Inflammatory macrophage (primary cell): ENCODE data around the gene NLGN1.

ENCODE experiments used
- DNase-seq, 2 donors: peaks; one replicate each; pipeline ENCODE4 v3.0.0-alpha.2; 2020 to 2022

The NLGN1 gene

DNA sequence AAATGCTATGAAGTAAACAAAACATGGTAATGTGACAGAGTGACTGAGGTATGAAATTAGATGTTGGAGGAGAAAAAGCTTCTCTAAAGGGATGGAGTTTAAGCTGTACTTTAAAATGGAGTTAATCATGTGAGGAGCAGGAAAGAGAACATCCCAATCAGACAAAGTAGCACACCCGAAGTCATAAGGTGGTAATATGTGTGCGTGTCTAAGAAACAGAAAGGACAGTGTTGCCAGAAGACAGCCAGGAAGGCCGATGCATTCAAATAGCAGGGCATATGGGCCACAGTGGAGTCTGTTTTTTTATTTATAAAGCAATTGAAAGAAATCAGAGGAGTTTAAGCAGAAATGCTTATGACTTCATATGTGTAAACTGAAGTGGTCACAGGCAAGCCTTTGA lies 376.3 kb downstream of the NLGN1 start:
- no peak for DNase-seq

DNA sequence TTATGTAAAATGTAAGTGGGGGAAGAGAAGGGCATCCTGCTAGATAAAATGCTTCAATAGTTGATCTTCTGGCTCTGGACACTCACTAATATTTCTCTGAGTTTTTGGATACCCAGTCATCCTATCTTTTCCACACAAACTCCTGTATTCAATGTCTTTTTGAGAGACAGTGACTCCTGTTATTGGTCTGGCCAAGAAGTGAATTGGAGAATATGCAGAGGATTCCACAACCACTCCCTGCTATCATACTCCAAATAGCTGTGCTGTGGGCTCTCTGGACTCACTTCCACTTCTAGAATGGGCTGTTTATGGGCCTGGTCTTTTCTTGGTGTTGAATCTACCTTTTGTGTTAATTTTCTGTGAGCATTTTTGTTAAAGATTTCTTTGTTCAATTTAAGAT lies 376.8 kb downstream of the NLGN1 start:
- no peak for DNase-seq

DNA sequence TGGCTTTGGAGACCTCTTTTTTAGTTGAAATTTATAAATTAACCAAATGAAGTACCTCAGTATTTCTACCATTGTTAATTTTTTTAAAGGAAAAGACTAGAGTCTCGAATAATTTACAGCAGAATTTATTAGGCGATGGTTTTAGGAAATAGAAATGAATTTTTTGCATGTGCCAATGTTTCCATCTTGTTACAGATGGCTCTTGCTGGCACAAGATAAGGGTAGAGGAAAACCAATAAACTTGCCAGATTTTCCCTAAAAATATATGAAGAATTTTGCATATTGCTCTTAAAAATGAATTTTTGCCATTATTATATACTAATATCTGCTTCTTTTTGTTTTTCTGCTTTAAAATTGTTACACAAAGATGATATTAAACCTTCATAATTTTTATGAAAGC lies 380.7 kb downstream of the NLGN1 start:
- DNase-seq = no peak

DNA sequence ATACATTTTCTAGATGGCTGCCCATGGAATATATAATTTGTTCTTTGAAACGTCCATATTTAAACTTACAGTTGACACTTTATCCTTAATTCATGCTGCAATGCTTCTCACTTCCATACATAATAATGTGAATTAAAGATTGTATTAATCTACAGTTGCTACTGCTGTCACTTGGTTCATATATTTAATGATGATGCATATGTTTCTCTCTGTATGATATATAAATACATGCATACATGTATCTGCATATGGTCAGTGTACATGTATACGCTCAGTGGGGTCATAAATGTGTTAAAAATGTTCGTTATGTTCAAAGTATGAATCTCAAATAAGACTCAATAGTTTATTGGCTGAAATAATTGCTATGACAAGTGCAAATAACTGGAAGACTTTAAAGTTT lies 382.5 kb downstream of the NLGN1 start:
- no peak for DNase-seq

DNA sequence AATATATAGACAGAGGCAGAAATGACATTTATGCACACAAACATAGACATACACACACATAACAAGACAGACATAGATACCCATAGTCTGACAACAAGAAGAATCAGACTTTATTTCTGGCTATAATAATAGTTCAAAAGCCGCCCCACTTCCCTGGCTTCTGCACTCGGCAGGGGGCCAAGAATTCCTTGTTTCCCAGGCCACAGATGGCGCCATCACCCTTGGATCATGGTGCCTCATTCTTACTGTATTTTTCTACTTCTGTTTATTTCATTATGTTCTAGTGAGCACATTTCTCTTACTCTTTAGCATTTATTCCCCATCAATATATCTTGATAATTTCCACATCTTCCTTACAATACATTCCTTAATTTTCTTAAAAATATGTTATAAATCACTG lies 387.5 kb downstream of the NLGN1 start:
- no peak for DNase-seq

DNA sequence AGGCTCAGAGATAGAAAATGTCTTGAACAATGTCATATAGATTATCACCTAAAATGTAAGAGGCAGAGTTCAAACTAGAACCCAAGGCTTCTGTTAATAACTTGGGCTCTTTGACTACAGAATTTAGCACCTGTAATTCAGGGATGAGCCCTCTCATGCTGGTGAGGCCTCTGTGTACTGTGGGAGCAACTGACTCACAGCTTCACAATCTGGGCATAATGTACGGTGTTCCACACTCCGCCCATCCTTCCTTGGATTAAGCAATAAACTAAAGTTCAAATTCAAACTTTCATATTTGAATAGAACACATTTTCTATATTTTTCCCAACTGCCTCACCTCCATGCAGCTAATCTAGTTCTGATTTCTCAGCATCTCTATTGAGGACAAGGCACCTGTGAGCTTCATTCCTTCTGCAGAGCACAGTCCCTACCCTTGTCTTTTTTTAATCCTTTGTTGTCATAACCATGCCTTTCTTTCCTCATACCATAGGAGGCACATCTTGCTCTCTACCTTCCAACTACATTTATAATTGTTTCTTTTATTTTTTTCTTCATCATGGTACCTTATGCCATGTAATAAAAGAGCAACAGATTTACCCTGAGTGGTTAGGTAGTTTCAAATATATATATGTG lies 392.1 kb downstream of the NLGN1 start:
- DNase-seq = no peak

DNA sequence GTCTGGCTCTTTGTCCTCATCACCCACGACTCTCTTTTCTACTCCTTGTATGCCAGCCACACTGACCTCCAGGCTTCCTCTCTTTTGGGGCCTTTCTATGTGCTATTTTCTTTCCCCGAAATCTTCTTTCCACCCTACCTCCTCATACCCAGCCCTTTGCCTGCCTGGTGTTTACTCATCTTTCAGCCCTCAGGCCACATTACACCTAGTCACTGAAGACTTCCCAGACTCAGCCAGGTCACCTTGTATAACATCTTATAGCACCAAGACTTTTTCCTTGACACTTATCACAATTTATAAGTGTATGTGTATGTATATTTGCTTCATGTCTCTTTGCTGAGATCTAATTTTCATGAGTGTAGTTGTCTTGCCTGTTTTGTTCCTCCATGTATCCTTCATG lies 396.4 kb downstream of the NLGN1 start:
- DNase-seq = no peak

DNA sequence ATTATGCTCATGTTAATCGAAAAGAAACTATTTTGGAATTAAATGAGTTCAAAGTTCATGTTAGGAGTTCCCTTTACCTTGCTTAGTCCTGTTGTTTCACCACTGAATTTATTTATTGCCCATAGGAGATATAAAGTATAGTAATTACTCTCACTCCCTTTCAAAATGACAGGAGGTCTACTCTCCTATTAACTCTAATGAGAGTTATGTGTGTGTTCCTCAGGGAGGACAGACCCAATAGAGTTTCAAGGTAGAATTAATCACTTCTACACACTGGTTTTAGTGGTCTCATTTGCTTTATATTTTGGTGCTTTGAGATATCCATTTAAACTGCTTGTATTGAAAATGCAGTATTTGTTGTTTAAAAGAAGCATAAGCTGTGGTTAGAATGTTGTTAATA lies 398.9 kb downstream of the NLGN1 start:
- DNase-seq = no peak

DNA sequence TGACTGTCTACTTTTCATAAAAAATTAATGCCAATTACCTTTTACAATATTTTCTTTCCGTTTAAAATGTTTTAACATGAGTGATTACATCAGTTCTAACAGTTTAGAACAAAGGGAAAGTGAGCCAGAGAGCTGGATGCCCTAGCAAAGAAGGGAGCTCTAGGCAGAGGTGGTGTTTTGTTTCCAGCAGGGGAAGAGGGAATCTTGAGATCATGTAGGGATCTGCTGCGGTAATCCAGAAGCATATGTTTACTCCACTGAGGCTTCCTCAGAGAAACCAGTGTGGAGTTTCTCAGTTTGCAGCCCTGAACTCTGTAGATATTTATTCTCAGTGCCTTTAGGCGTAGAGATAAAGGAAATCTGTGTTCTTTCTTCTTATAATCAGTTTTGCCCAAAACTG lies 399.3 kb downstream of the NLGN1 start:
- no peak for DNase-seq

DNA sequence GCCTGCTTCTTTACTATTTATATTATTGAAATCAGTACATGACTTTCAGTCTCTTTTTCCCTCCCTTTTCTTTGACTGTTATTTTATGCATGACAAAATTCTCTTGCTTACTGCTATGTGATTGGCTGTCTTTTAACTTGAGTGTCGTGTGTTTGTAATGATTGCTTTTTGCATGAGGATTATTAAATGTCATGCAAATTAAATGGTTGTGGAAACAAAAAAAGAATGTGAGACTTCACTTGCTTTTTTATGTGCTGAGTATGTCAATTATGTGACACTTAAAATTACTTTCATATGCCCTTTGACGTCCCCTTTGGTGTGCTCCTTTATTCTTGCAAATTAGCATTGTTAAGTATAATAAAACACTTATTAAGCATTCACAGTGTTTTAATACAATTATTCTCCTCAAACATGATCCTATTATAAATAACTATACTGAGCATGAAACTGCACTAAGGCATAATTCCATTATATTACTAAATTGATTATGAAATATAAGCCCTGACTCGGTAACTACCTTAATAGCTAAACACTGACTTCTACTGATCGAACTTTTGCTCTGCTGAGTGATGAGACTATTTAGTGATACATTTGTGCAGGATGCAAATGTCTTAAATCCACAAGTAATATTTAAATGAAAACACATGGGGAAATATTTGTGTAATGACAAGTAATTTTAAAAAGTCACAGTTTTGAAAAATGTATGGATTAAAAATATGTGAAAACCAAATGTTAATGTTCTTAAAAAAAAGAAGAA lies 401.7 kb downstream of the NLGN1 start:
- DNase-seq = no peak

DNA sequence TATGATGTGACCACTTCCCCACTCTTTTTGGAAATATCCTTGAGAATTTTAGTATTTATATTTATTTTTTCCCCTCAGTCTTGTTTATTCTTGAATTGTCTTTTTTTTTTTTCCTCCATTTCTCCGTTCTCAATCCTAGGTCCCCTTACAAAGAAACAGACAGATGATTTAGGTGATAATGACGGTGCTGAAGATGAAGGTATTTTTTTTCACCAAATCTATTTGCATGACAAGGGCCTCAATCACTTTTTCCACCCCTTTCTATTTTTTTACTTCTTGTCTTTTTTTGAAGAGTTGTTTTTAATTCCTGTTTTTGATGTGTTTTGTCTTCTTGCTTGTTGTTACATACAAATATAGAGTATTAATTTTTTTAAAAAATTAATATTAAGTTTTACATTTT lies 402.6 kb downstream of the NLGN1 start:
- DNase-seq = no peak

DNA sequence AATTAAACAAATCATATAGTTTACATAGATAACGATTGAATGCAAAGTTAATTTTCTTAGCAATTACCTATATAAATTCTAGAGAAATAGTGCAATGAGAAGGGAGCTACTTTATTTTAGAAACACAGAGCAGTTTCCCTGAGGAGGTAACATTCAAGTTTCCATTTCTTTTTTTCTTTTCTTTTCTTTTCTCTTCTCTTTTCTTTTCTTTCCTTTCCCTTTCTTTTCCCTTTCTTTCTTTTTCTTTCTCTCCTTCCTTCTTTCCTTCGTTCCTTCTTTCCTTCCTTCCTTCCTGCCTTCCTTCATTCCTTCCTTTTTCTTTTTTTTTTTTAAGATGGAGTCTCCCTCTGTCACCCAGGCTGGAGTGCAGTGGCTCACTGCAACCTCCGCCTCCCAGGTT lies 417.3 kb downstream of the NLGN1 start:
- no peak for DNase-seq

DNA sequence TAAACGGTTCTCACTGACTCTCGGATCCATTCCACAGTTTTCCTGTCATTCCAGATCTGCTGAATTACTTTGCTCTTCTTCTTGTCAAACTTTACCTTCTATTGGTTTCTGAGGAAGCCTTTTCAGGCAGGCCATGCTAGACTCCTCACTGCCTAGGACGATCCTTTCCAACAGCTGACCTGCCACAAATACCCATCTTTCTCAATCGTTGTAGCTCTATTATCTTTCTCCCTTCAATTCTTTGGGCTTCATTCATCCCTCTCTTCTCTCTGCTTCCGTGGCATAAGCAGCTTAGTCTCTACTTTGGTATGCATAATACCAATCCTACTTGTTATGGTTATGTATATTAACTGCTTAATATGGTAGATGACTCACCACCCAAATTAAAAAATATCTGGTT lies 421.8 kb downstream of the NLGN1 start:
- no peak for DNase-seq

DNA sequence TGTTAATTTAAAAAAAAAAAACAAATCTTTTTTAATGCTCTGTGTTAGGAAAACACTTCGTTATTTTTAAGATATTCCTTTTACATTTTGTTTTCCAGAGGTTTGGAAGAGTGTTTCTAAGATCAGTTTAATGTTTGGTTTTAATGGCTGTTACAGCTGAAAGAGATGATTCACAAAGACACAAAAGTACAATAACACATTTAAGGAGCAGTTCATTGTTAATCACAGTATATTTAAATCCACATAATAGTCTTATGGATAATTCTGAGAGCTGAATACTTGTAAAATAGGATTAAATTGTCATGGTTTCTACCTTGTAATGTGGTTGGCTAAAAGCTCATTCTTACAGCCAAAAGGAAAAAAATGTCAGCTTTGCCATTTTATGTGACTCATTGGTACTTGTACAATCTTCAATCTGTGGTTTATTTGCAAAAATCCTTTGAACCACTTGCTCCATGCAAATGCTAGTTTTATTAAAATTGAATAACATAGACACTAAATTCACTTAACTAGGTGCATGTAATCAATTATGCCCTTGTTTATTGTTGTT lies 426.4 kb downstream of the NLGN1 start:
- no peak for DNase-seq

DNA sequence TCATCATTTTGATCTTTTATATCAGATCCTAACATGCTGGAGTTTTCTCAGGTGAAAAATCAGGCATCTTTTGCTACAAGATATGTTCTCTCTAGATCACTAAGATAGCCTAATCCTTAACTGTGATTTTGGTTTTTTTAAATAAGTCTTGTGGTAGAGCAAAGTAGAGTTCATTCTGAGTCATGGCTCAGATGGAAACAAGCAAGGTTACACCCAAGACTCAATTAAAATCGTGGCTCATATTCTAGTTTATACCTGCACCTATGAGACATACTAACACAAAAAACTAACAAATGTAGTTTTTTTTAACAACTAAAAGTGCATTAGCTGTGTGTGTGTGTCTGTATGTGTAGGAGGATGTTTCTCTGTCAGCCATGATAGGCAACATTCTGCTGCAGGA lies 428.2 kb downstream of the NLGN1 start:
- DNase-seq = no peak

DNA sequence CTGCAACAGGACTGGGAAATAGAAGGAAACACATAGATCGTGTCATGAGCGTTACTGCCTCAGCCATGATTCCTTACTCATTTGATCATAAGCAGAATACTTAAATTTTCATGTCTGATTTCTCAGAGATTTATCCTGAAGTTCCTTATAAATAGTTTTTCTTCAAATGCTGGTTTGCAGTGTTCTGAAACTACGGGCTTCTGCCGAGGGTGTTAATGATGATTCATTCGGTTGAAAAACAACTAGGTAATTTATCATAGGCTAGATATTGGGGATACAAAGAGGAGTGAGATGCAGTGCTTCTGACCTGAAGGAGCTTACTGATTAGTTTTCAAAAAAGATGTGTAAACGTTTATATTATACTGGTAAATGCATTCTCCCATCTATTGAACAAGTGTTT lies 428.9 kb downstream of the NLGN1 start:
- DNase-seq = no peak

DNA sequence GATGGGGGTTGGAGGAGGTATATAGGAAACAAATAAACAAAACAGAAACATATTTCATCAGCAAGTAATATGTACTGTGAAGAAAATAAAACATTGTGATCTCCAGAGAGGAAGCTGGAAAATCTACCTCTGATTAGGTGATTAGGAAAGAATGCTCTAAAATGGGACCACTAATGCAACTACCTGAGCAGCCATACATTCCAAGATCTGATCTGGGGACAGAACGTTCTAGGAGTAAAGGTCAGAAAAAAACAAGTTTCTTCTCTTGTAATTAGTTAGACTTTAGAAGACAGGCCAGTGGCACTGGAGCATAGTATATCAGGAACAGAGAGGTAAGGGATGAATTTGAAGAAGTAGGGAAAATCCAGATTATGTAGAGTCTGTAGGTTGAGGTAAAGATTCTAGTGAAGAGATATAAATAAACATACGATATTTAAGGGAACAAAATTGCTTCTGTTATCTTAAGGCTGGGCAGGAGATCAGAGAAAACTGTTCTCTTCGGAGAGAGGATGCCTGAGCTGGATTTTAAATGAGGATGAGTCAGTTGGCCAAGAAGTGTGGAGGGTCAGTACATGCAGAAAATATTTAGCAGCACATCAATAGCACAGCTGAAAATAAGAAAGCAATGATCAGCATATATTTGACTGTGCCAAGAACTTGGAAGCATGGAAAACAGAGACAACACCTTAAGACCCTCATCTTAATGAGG lies 429.5 kb downstream of the NLGN1 start:
- no peak for DNase-seq

DNA sequence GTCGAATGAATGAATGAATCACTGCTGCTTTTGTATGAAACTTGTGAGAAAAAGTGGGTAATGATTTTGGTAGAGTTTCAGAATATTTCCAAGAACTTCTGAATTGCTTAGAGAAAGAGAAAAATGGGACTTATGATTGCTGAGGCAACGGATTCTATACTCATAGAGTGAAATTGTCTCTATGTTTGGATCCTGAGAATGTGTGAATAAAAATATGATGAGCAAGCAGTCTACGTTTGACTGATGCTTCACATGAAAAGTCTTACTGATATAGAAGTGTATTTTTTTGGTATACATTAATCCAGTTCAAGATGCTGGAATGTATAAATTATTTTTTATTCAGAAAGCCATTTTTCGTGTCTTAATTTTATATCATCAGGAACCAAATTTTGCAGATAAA lies 441.1 kb downstream of the NLGN1 start:
- DNase-seq = no peak

DNA sequence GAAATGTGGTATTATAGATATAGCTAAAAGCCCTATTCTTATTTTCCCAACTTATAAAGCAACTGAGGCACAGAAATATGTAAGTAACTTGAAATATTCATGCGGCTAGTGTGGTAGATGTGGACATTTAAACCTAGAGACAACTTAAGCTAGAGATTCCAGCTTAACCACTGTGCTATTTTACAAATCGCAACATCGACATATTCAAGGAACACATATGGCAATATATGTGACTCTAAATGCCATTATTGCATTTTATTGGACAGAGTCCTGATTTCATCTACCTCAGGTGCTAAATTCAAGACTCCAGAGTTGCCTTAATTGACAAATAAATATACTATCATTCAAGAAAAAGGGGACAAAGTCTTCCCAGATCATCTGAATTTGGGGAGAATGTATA lies 442.3 kb downstream of the NLGN1 start:
- DNase-seq = no peak

DNA sequence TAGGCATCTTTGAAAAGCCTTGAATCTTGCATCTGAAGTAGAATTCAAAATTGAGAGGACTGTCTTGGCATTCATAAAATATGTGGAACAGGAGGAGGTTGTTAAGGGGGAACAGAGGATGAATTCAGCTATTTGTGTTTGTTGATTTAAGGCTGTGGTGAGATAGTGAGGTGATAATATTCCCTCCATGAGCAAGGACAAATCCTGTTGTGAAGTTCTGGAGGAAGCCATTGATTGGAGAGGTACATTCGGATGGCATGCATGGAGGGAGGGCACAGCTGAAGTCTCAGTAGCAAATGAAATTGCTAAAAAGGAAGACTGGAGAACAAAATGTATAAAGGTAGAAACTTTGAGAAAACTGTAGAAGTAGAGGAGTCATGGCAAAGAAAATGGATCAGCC lies 443.8 kb downstream of the NLGN1 start:
- DNase-seq = no peak

DNA sequence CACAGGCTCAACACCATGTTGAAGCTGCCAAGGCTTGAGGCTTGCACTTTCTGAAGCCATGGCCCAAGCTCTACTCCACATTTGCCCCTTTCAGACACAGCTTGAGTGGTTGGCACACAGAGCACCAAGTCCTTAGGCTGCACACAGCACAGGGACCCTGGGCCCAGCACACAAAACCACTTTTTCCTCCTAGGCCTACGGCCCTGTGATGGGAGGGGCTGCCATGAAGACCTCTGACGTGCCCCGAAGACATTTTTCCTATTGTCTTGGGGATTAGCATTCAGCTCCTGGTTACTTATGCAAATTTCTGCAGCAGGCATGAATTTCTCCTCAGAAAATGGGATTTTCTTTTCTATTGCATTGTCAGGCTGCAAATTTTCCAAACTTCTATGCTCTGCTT lies 445.5 kb downstream of the NLGN1 start:
- no peak for DNase-seq

DNA sequence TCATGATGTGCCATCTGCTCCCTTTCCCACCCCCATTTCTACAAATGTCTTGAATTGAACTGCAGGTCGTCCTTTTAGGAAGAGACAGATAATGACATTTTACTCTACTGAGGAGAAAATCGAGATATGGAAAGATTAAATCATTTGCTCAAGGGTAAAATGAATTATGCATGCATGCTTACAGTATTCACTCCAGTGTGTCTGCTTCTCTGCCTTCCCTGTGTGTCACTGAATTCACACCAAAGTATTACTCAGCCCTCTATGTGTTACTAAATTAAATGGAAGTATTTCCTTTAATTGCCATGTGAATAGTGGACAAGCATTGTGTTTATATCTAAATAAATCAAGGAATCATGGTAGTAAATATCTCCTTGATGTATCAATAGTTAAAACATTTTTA lies 449.0 kb downstream of the NLGN1 start:
- no peak for DNase-seq

DNA sequence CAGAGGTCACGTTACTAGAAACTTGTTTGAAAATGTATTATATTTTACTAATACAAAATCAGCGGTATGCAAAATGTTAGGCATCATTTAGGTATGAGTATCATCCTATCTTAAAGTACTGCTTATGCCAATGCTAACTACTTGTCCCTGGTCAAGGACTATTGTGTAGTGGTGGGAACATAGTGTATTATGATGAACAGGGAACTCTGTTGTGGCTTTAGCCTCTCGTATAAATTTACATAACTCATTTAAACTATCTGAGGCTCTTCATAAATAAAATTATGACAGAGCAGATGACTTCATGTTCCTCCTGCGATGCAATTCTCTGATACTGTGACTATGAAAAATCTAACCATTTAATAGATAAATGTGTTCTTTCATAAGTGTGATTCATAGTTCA lies 451.9 kb downstream of the NLGN1 start:
- DNase-seq = no peak

DNA sequence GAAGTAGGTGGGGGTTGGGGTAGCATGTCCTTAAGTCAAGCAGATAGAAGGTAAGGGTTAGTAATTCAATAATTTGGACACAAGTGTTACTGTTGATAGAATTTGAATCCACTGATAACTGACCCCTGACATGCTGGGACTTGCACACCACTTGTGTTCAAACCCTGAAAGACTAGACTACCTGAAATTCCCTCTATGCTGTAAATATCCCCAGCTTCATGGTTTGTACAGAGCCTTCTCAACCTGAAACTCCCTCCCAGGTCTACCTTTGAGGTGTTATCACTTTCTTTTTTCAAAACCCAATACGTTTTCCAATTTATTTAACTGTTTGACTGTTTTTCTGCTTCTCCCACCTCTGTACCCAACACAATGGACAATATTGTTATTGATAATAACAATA lies 459.6 kb downstream of the NLGN1 start:
- no peak for DNase-seq
